H9 (cell line): Measurements from ENCODE around the gene KRTAP9-6. TPM values are rescaled to one million over a fixed set of nuclear protein-coding genes. Genes with fewer than 3 reads are reported as not detected.

ENCODE experiments used
- DNase-seq: peaks from one replicate; pipeline ENCODE4 v3.0.0-alpha.2; 2017
- H2AFZ ChIP-seq: one replicate; pipeline ENCODE4 v1.6.1; 2013; ENCODE audit warnings: mild to moderate bottlenecking, low read length, control low read depth, moderate library complexity
- H2AK5ac ChIP-seq: 2 replicates; pipeline ENCODE4 v1.6.1; 2013; ENCODE audit warnings: low read length, control low read depth, mixed read lengths; ENCODE audit not compliant: insufficient read length
- H2BK120ac ChIP-seq: one replicate; pipeline ENCODE4 v1.6.1; 2013; ENCODE audit warnings: low read depth, mild to moderate bottlenecking, low read length, control low read depth, inconsistent platforms; ENCODE audit not compliant: poor library complexity, severe bottlenecking
- H2BK12ac ChIP-seq: 2 replicates; pipeline ENCODE4 v1.6.1; 2013; ENCODE audit warnings: low read length, control low read depth, mixed read lengths, low read depth; ENCODE audit not compliant: insufficient read length
- H2BK15ac ChIP-seq: 2 replicates; pipeline ENCODE4 v1.6.1; 2013; ENCODE audit warnings: low read depth, low read length, control low read depth
- H2BK20ac ChIP-seq: one replicate; pipeline ENCODE4 v1.6.1; 2013; ENCODE audit warnings: low read depth, mild to moderate bottlenecking, low read length, control low read depth, inconsistent platforms; ENCODE audit not compliant: poor library complexity, severe bottlenecking
- H2BK5ac ChIP-seq: 2 replicates; pipeline ENCODE4 v1.6.1; 2013; ENCODE audit warnings: low read length, control low read depth, mixed read lengths; ENCODE audit not compliant: insufficient read length
- H3K14ac ChIP-seq: 2 replicates; pipeline ENCODE4 v1.6.1; 2013; ENCODE audit warnings: low read length, control low read depth; ENCODE audit not compliant: insufficient read depth
- H3K18ac ChIP-seq: 2 replicates; pipeline ENCODE4 v1.6.1; 2013; ENCODE audit warnings: low read depth, mild to moderate bottlenecking, mixed read lengths, low read length, control low read depth; ENCODE audit not compliant: insufficient read length
- H3K23ac ChIP-seq: 2 replicates; pipeline ENCODE4 v1.6.1; 2013; ENCODE audit warnings: low read length, control low read depth, mixed read lengths, low read depth; ENCODE audit not compliant: insufficient read length
- H3K23me2 ChIP-seq: 2 replicates; pipeline ENCODE4 v1.6.1; 2013; ENCODE audit warnings: low read depth, mild to moderate bottlenecking, mixed read lengths, low read length, control low read depth; ENCODE audit not compliant: insufficient read length, poor library complexity, severe bottlenecking
- H3K27ac ChIP-seq: 2 replicates; pipeline ENCODE4 v1.5.1; 2013; ENCODE audit warnings: low read length, control low read depth, mixed read lengths, low read depth; ENCODE audit not compliant: insufficient read length
- H3K27me3 ChIP-seq: 2 replicates; pipeline ENCODE4 v1.6.1; 2013; ENCODE audit warnings: low read length, control low read depth, inconsistent platforms; ENCODE audit not compliant: insufficient read depth
- H3K4ac ChIP-seq: 2 replicates; pipeline ENCODE4 v1.6.1; 2013; ENCODE audit warnings: low read depth, mild to moderate bottlenecking, control low read depth, inconsistent platforms, low read length, moderate library complexity
- H3K4me1 ChIP-seq: 2 replicates; pipeline ENCODE4 v1.6.1; 2013; ENCODE audit warnings: low read length, control low read depth, inconsistent platforms; ENCODE audit not compliant: insufficient read depth
- H3K4me2 ChIP-seq: 2 replicates; pipeline ENCODE4 v1.6.1; 2013; ENCODE audit warnings: low read length, control low read depth, mixed read lengths; ENCODE audit not compliant: insufficient read length, insufficient read depth
- H3K56ac ChIP-seq: 2 replicates; pipeline ENCODE4 v1.6.1; 2013; ENCODE audit warnings: low read depth, mild to moderate bottlenecking, mixed read lengths, low read length, control low read depth; ENCODE audit not compliant: insufficient read length
- H3K79me1 ChIP-seq: 2 replicates; pipeline ENCODE4 v1.6.1; 2013; ENCODE audit warnings: low read depth, mild to moderate bottlenecking, moderate library complexity, low read length, control low read depth, inconsistent platforms; ENCODE audit not compliant: insufficient read depth, poor library complexity, severe bottlenecking
- H3K79me2 ChIP-seq: 2 replicates; pipeline ENCODE4 v1.6.1; 2013; ENCODE audit warnings: low read length, control low read depth, inconsistent platforms; ENCODE audit not compliant: insufficient read depth
- H3K9ac ChIP-seq: 2 replicates; pipeline ENCODE4 v1.6.1; 2013; ENCODE audit warnings: low read length, control low read depth, mixed read lengths; ENCODE audit not compliant: insufficient read length; ENCODE audit errors: extremely low read depth
- H3K9me3 ChIP-seq: one replicate; pipeline ENCODE4 v1.6.1; 2013; ENCODE audit warnings: low read depth, low read length, inconsistent platforms; ENCODE audit not compliant: control insufficient read depth
- H3T11ph ChIP-seq: one replicate; pipeline ENCODE4 v1.6.1; 2013; ENCODE audit warnings: mild to moderate bottlenecking, low read length, control low read depth, inconsistent platforms
- H4K20me1 ChIP-seq: one replicate; pipeline ENCODE4 v1.6.1; 2013; ENCODE audit not compliant: control insufficient read depth, insufficient read length, insufficient read depth
- H4K5ac ChIP-seq: 2 replicates; pipeline ENCODE4 v1.6.1; 2013; ENCODE audit warnings: low read depth, mild to moderate bottlenecking, mixed read lengths, low read length, control low read depth; ENCODE audit not compliant: insufficient read length
- H4K8ac ChIP-seq: replicated peaks from 2 replicates; pipeline ENCODE4 v1.6.1; 2013; ENCODE audit warnings: low read length, control low read depth, mixed read lengths, low read depth; ENCODE audit not compliant: insufficient read length
- H4K91ac ChIP-seq: 2 replicates; pipeline ENCODE4 v1.6.1; 2013; ENCODE audit warnings: low read depth, mild to moderate bottlenecking, moderate library complexity, mixed read lengths, low read length, control low read depth; ENCODE audit not compliant: insufficient read length
- H3K27ac Mint-ChIP-seq, 3 experiments: 2 replicates in 2 of 3; 3 replicates in 1 of 3; pipeline ENCODE4 v1.8.0; 2020 to 2021; ENCODE audit warnings: mixed read lengths in 3 of 3, mild to moderate bottlenecking in 1 of 3, moderate library complexity in 1 of 3
- H3K27me3 Mint-ChIP-seq: 2 replicates; pipeline ENCODE4 v1.8.0; 2021; ENCODE audit warnings: low read depth, mild to moderate bottlenecking, moderate library complexity, mixed read lengths
- H3K36me3 Mint-ChIP-seq, 3 experiments: 2 replicates in 2 of 3; 3 replicates in 1 of 3; pipeline ENCODE4 v1.8.0; 2020 to 2021; ENCODE audit warnings: low read depth in 3 of 3, mixed read lengths in 3 of 3; ENCODE audit not compliant: insufficient read depth in 1 of 3
- H3K4me1 Mint-ChIP-seq, 2 experiments: 2 replicates each; pipeline ENCODE4 v1.8.0; 2020; ENCODE audit warnings: mixed read lengths in 2 of 2
- H3K4me3 Mint-ChIP-seq, 2 experiments: 2 replicates in 1 of 2; 3 replicates in 1 of 2; pipeline ENCODE4 v1.8.0; 2020 to 2021; ENCODE audit warnings: mild to moderate bottlenecking in 2 of 2, mixed read lengths in 2 of 2, moderate library complexity in 1 of 2
- H3K9me3 Mint-ChIP-seq, 2 experiments: 2 replicates in 1 of 2; 3 replicates in 1 of 2; pipeline ENCODE4 v1.8.0; 2020; ENCODE audit warnings: mild to moderate bottlenecking in 2 of 2, mixed read lengths in 2 of 2, moderate library complexity in 1 of 2
- CTCF ChIP-seq: fragments of 200-600 bp; sonication (generic); conservative IDR thresholded peaks from 3 replicates; pipeline ENCODE4 v1.8.0; 2021; ENCODE audit warnings: antibody characterized with exemption, mild to moderate bottlenecking
- WGBS: extraction: QIAGEN DNeasy Blood & Tissue Kit; methylation state at CpG from one replicate; pipeline ENCODE4 v1.1.7; 2013; ENCODE audit warnings: missing lambda C conversion rate, low lambda C conversion rate, mixed read lengths; ENCODE audit not compliant: insufficient read length; ENCODE audit errors: extremely low coverage; 5-methylcytosine and 5-hydroxymethylcytosine counted together
- total RNA-seq: library from RNA; stranded (reverse); gene quantifications from 2 replicates; pipeline ENCODE4 v1.2.1, GENCODE V29; 2021

The KRTAP9-6 gene
- total RNA-seq, 1 experiment from 2014 or later, result not detected

GRCh38 chr17:41251261-41251660 is 13.9 kb upstream of the KRTAP9-6 start:
- H3K4me3 Mint-ChIP-seq, result no peak overlapping the region
- H3K27me3 ChIP-seq, result no peaks in the 10 kb centered on the region
- no CpG with 5 or more reads among the region's 1 CpG for WGBS

More at GRCh38 chr17:41251261-41251660, 13.9 kb upstream of the KRTAP9-6 start:
- no peaks in the 10 kb centered on the region for H3K23me2 ChIP-seq
- H4K5ac ChIP-seq, result no peak overlapping the region
- no peak for DNase-seq
- H2BK15ac ChIP-seq, result no peak overlapping the region
- Mint-ChIP-seq H3K9me3 (no peaks in the 10 kb centered on the region; a peak in 1 of 5 replicates), H3K36me3 (no peaks in the 10 kb centered on the region), H3K27ac (no peak overlapping the region), H3K4me1 (peaks cover 15 to 16% of the 10 kb centered on the region in 2 experiments), H3K27me3 (peaks cover 18% of the 10 kb centered on the region)
- no peak overlapping the region for H2AK5ac ChIP-seq
- H4K20me1 ChIP-seq, result no peaks in the 10 kb centered on the region
- no peak overlapping the region for H2BK120ac ChIP-seq
- no peak overlapping the region for H2BK5ac ChIP-seq
- no peaks in the 10 kb centered on the region for H3K9me3 ChIP-seq
- no peak overlapping the region for H3K27ac ChIP-seq
- no peaks in the 10 kb centered on the region for H3K4me1 ChIP-seq
- H3K14ac ChIP-seq, result no peak overlapping the region
- no peak overlapping the region for H3K4me2 ChIP-seq
- no peak overlapping the region for H3T11ph ChIP-seq
- H4K8ac ChIP-seq, result no peak overlapping the region
- H2AFZ ChIP-seq, result no peak overlapping the region
- H2BK12ac ChIP-seq, result no peak overlapping the region
- H3K4ac ChIP-seq, result no peak overlapping the region
- no peak overlapping the region for H3K56ac ChIP-seq
- no peak overlapping the region for H2BK20ac ChIP-seq
- no peak overlapping the region for H3K23ac ChIP-seq
- H3K9ac ChIP-seq, result no peak overlapping the region
- H4K91ac ChIP-seq, result no peak overlapping the region
- no peaks in the 10 kb centered on the region for H3K79me1 ChIP-seq
- no peak for TF ChIP-seq CTCF
- H3K79me2 ChIP-seq, result no peaks in the 10 kb centered on the region
- no peak overlapping the region for H3K18ac ChIP-seq
